ENCODE results near the gene DYRK1A.

The DYRK1A gene

GRCh38 chr21:37566790-37567615 lies 200.4 kb downstream of the DYRK1A start:
- DNase-seq (ENCODE audit: low read depth in 2 of 2), result no peak

- no peak for DNase-seq (ENCODE audit: low read depth in 2 of 2)
Measured at GRCh38 chr21:37568415-37568814, 201.8 kb downstream of the DYRK1A start.

DNA sequence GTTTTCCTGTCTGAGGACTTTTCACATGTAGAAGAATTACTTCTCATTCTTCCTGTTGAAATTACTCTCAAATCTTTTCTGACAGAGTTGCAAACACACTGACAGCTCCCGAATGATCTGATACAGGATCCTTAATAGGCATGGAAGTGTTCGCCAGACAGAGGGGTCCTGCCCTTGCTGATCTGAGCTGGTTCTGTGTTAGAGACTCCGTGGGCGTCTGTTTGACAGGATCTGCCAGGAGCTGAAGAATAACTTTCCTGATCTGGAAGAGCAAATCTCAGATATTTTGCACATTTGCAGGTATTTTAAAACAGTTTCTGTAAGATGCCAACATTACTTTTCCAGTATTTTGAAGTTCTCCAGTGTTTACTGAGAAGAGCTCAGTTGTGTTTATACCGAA lies 202.3 kb downstream of the DYRK1A start:
- DNase-seq (ENCODE audit: low read depth in 2 of 2), result no peak

DNA sequence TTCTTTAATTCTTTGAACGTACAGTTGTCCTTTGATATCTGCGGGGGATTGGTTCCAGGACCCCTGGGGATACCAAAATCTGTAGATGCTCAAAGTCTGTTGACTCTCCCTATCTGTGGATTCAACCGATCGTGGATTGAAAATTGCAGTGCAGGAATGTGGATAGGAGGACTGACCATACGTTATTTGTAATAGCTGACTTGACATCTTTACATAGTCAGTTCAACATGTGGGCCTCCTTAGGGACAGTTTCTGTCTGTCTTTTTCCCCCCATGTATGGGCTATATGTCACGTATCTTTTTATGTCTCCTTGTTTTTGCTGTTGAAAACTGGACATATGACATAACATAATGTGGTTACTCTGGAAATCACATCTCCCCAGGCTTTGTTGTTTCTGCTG lies 204.9 kb downstream of the DYRK1A start:
- DNase-seq (ENCODE audit: low read depth in 2 of 2), result no peak

- DNase-seq (ENCODE audit: low read depth in 2 of 2), result no peak
Measured at GRCh38 chr21:37574316-37574715, 207.7 kb downstream of the DYRK1A start.

DNA sequence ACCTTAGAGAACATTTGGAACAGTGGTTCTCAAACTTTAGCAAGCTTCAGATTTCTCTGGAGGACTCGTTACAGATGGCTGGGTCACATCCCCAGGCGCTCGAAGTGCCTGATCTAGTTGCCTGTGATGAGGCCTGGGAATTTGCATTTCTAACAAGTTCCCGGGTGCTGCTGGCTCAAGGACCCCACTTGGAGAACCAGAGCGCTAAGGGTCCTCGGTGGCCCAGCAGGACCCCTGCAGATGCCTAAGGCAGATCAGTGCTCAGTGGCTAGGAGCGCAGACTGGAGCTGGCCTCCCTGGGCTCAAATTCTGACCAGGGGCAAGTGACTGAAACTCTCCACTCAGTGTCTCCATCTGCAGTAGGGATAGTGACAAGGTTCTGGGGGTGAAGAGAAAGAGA lies 208.2 kb downstream of the DYRK1A start:
- DNase-seq (ENCODE audit: low read depth in 2 of 2), result no peak

DNA sequence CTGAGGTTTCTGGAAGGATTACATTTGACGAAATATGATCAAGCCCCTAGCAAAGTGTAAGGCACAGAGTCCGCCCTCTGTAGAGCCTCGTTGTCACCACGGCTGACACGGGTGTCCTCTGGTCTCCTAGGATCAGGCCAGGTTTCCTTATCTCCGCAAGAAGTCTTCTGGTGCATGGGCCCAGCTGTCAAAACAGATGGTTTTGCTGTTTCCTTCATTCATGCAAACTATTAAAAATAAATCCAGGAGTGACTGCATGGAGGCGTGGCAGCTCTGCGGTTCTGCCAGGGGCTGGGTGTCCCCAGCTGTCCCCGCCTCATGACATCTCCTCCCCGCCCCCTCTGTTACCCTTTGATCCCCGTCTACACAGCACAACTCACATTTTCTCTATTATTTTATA lies 209.0 kb downstream of the DYRK1A start:
- DNase-seq (ENCODE audit: low read depth in 2 of 2), result no peak

Data from stimulated activated CD8-positive, alpha-beta memory T cell treated with anti-CD3 and anti-CD28 coated beads, Interleukin-15, amount 100 ng/mL, for 4 hours (primary cell).